CD4-positive, alpha-beta T cell (primary cell): ENCODE data around the gene ATG2A. TPM values are rescaled to one million over a fixed set of nuclear protein-coding genes. Genes with fewer than 3 reads are reported as not detected.

ENCODE experiments used
- ATAC-seq: fragments of 200-7000 bp; cut with Tn5 transposase; one replicate; pipeline ENCODE4 v1.10.0; 2022; ENCODE audit warnings: mild to moderate bottlenecking; ENCODE audit not compliant: poor library complexity
- CTCF ChIA-PET: fragments of 350-600 bp; sonication (Branson Sonifier 250); formaldehyde crosslinking; loops from one replicate; lab custom pipeline; 2021; ENCODE audit warnings: antibody characterized with exemption, inconsistent platforms; lab: Charles Lee
- POLR2A ChIA-PET: fragments of 350-600 bp; sonication (Branson Sonifier 250); formaldehyde crosslinking; loops from one replicate; lab custom pipeline; 2021; ENCODE audit warnings: antibody characterized with exemption, inconsistent platforms; lab: Charles Lee
- DNase-seq, 14 experiments: peaks; one replicate each; pipeline ENCODE4 v3.0.0-alpha.2; 2013 to 2020; ENCODE audit warnings: mixed read lengths in 2 of 14
- H3K27ac ChIP-seq, 2 donors: one replicate each; pipeline versions ENCODE4 v1.5.1 to v1.7.0; 2013; ENCODE audit warnings: low read length in 2 of 2, low read depth in 1 of 2, mild to moderate bottlenecking in 1 of 2
- H3K27me3 ChIP-seq, 2 experiments: 1 replicate in 1 of 2; 2 replicates in 1 of 2; pipeline versions ENCODE4 v1.6.1 to v1.7.0; 2013; ENCODE audit warnings: low read length in 2 of 2, control low read depth in 1 of 2, mild to moderate bottlenecking in 1 of 2, moderate library complexity in 1 of 2; ENCODE audit not compliant: insufficient read depth in 2 of 2, control insufficient read depth in 1 of 2
- H3K36me3 ChIP-seq: one replicate; pipeline ENCODE4 v1.6.1; 2013; ENCODE audit warnings: low read length, control low read depth; ENCODE audit not compliant: insufficient read depth
- H3K4me1 ChIP-seq: one replicate; pipeline ENCODE4 v1.6.1; 2013; ENCODE audit warnings: low read length, control low read depth; ENCODE audit not compliant: insufficient read depth
- H3K4me3 ChIP-seq: one replicate; pipeline ENCODE4 v1.5.1; 2013; ENCODE audit warnings: mild to moderate bottlenecking, low read length, moderate library complexity
- H3K9me3 ChIP-seq, 2 experiments: 1 replicate in 1 of 2; 2 replicates in 1 of 2; pipeline versions ENCODE4 v1.6.1 to v1.7.0; 2013; ENCODE audit warnings: low read length in 2 of 2, mild to moderate bottlenecking in 2 of 2, control low read depth in 1 of 2, moderate library complexity in 1 of 2; ENCODE audit not compliant: control insufficient read depth in 1 of 2, insufficient read depth in 1 of 2
- H3K27ac Mint-ChIP-seq: one replicate; pipeline ENCODE4 v1.8.0; 2020; ENCODE audit warnings: mixed read lengths
- H3K27me3 Mint-ChIP-seq: one replicate; pipeline ENCODE4 v1.8.0; 2021; ENCODE audit warnings: mixed read lengths
- H3K36me3 Mint-ChIP-seq: one replicate; pipeline ENCODE4 v1.8.0; 2021; ENCODE audit warnings: low read depth, mixed read lengths
- H3K4me1 Mint-ChIP-seq: one replicate; pipeline ENCODE4 v1.8.0; 2021; ENCODE audit warnings: low read depth, mixed read lengths
- H3K4me3 Mint-ChIP-seq: one replicate; pipeline ENCODE4 v1.8.0; 2020; ENCODE audit warnings: mild to moderate bottlenecking, mixed read lengths
- H3K9me3 Mint-ChIP-seq: one replicate; pipeline ENCODE4 v1.8.0; 2020; ENCODE audit warnings: mixed read lengths
- CTCF ChIP-seq: fragments of 200-600 bp; IDR thresholded peaks from one replicate; pipeline ENCODE4 v1.8.0; 2022; ENCODE audit warnings: antibody characterized with exemption, mild to moderate bottlenecking
- intact Hi-C, 2 experiments: fragments of 100-400 bp; cut with DNase I in 1 of 2; cut with micrococcal nuclease in 1 of 2; formaldehyde crosslinking; loops; one replicate each; pipeline versions ENCODE4 v1.15.1 to v1.9.0; 2023 to 2025; cut with DNase I, micrococcal nuclease
- microRNA-seq: library from miRNA; unstranded; fragments of <30 nt; microRNA quantifications from one replicate; pipeline ENCODE4 v1.2.0, GENCODE V29; 2021; ENCODE audit warnings: borderline microRNAs expressed, borderline replicate concordance
- total RNA-seq, 174 experiments: library from RNA in 2 of 174; stranded (reverse) in 2 of 174; gene quantifications; one replicate each; pipeline ENCODE4 v1.2.3 and lab custom pipeline; 2021 to 2026

Gene ATG2A
- total RNA-seq, 2 experiments from 2014 or later = 189 to 198 TPM

- Histone ChIP-seq H3K4me3 (peak overlapping the region; percentile 61), H3K36me3 (no peaks in the 10 kb centered on the region), H3K9me3 (no peaks in the 10 kb centered on the region), H3K27ac (peak overlapping the region; percentile 50 to 52), H3K4me1 (peaks cover 58% of the 10 kb centered on the region), H3K27me3 (no peaks in the 10 kb centered on the region)
- Mint-ChIP-seq H3K27ac (peak overlapping the region; percentile 21), H3K4me3 (peak overlapping the region; percentile 60), H3K4me1 (peaks cover 46% of the 10 kb centered on the region), H3K9me3 (no peaks in the 10 kb centered on the region), H3K27me3 (no peaks in the 10 kb centered on the region), H3K36me3 (no peaks in the 10 kb centered on the region)
- ChIA-PET POLR2A (interaction anchor here (2.2 to 27.2 kb wide), 3 partner anchors 19 to 66 kb away, joined by 19 to 767 read pairs (median 293); partner anchors contain the start of genes EHD1 and SF1), CTCF (interaction anchor here (0.6 to 12.7 kb wide), 8 partner anchors 14 to 128 kb away, joined by 3 to 136 read pairs (median 8); no protein-coding TSS in a partner anchor)
- no peak for DNase-seq
- intact Hi-C loops = loop anchor here (2.0 to 10.0 kb wide), 4 partner anchors 14 to 272 kb away; partner anchors contain the start of genes CDCA5 (in 1 of the 2), ZFPL1 (in 1 of the 2) and ZNHIT2 (in 1 of the 2)
- no peak for TF ChIP-seq CTCF
- no peak for ATAC-seq
These were observed 71.8 kb downstream of the ATG2A start for GRCh38 chr11:64845129-64845775.

Small RNA genes lying within 50 kb of the gene (microRNA-seq; reads per million reads assigned to microRNA genes)
- gene MIR6749 = not detected
- gene MIR6750 = not detected

Other genes starting within 250 kb of the ATG2A start
- under 1 TPM; 0.05 to 0.31 TPM for gene NRXN2, start 194.0 kb downstream of the ATG2A start, total RNA-seq
- gene RASGRP2, start 173.1 kb downstream of the ATG2A start, total RNA-seq = 100 to 1,000 TPM; 668 to 672 TPM
- 1 to 10 TPM; 5.0 to 6.0 TPM for gene PYGM, start 157.2 kb downstream of the ATG2A start, total RNA-seq
- gene SF1, start 138.7 kb downstream of the ATG2A start, total RNA-seq = 1,000 to 10,000 TPM; 1,632 to 1,657 TPM
- 10 to 100 TPM; 71.9 to 74.1 TPM for gene MAP4K2, start 114.0 kb downstream of the ATG2A start, total RNA-seq
- 10 to 100 TPM; 16.4 to 17.7 TPM for gene MEN1, start 106.7 kb downstream of the ATG2A start, total RNA-seq
- 1 to 10 TPM; 6.9 to 9.7 TPM for gene CDC42BPG, start 72.6 kb downstream of the ATG2A start, total RNA-seq
- gene EHD1, start 38.6 kb downstream of the ATG2A start, total RNA-seq = 100 to 1,000 TPM; 132 to 139 TPM
- gene PPP2R5B, start 7.5 kb upstream of the ATG2A start, total RNA-seq = 10 to 100 TPM; 16.8 to 18.3 TPM
- gene GPHA2, start 18.7 kb upstream of the ATG2A start, total RNA-seq = under 1 TPM; 0.49 to 0.56 TPM
- under 1 TPM; 0.50 to 0.55 TPM for gene MAJIN, start 54.9 kb upstream of the ATG2A start, total RNA-seq
- gene BATF2, start 79.8 kb upstream of the ATG2A start, total RNA-seq = not detected
- gene ARL2, start 97.0 kb upstream of the ATG2A start, total RNA-seq = 10 to 100 TPM; 10.5 to 11.1 TPM
- gene SNX15, start 110.2 kb upstream of the ATG2A start, total RNA-seq = 10 to 100 TPM; 13.9 to 14.7 TPM
- under 1 TPM; 0.49 to 0.78 TPM for gene SAC3D1, start 124.0 kb upstream of the ATG2A start, total RNA-seq
- gene NAALADL1, start 141.3 kb upstream of the ATG2A start, total RNA-seq = 1 to 10 TPM; 7.7 to 9.2 TPM
- gene CDCA5, start 166.8 kb upstream of the ATG2A start, total RNA-seq = under 1 TPM; 0.77 to 0.84 TPM
- gene ZFPL1, start 167.0 kb upstream of the ATG2A start, total RNA-seq = 10 to 100 TPM; 46.2 to 47.7 TPM
- 100 to 1,000 TPM; 243 to 246 TPM for gene VPS51, start 179.0 kb upstream of the ATG2A start, total RNA-seq
- gene TM7SF2, start 194.7 kb upstream of the ATG2A start, total RNA-seq = 10 to 100 TPM; 20.0 to 20.4 TPM
- gene ZNHIT2, start 200.5 kb upstream of the ATG2A start, total RNA-seq = 1 to 10 TPM; 9.0 to 9.5 TPM
- gene FAU, start 204.9 kb upstream of the ATG2A start, total RNA-seq = 1,000 to 10,000 TPM; 1,937 to 1,976 TPM
- 10 to 100 TPM; 53.0 to 53.3 TPM for gene MRPL49, start 205.1 kb upstream of the ATG2A start, total RNA-seq
- 10 to 100 TPM; 89.1 to 96.8 TPM for gene SYVN1, start 217.3 kb upstream of the ATG2A start, total RNA-seq